ENCODE results near the gene TFAP2D. TPM values are rescaled to one million over a fixed set of nuclear protein-coding genes. Genes with fewer than 3 reads are reported as not detected.
A peak's percentile ranks its signal among the peaks of the same experiment; 100 is the strongest.

TFAP2D gene
- total RNA-seq, 1 donor, result not detected

DNA sequence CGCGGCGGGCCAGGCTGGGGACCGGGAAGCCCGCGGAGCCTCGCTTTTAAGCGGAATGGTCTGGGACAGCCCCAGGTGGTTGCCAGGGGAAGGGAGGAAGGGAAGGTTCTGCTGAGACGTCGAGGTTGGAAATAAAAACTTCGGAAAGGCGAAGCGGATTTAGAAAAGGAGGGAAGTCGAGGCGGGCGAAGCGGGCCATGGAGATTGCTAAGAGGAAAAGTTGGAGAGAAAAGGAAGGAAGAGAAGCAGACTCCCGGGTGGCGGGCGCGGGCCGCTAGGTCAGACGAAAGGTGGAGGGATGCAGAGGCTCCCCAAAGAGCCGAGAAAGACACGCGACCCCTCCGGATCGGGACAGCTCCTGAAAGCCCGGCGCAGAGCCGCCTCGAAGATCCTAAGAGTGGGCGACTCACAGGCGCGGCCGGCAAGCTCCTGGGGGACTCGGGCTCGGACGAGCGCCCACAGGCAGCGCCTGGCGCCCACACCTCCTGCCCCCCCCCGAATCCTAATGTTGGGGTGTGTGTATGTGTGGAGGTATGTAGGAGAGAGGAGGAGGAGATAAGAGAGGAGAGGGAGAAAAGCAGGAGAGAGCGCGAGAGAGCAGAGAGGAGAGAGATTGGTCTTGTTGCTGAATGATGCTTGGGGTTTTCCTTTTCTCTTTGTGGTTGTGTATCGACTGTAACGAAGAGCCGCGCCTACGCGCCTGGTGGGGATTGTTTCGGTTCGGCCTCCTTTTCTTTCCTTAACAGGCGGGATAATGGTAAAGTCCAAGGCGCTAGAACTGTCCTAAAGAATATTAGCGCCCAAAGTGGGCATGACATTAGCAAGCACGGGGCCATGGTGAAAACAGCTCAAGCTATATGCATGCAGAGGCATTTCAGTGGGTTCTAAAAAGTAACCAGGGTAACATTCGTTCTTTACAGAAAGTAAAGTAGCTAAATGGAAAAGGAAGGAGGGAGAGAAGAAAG lies 106.9 kb downstream of the TFAP2D start:
- no peak for TF ChIP-seq CTCF (IDR thresholded peaks at IDR 0.05; ENCODE audit: extremely low read depth, low read depth, low read length)
- Histone ChIP-seq H3K4me3 (ENCODE audit: insufficient read depth, low read length) (no peak overlapping the region), H3K4me1 (ENCODE audit: insufficient read depth, low read length) (peaks cover 6% of the 10 kb centered on the region), H3K27me3 (ENCODE audit: insufficient read depth, low read length) (peaks cover 80% of the 10 kb centered on the region), H3K79me2 (ENCODE audit: insufficient read depth, low read length) (no peaks in the 10 kb centered on the region), H3K9me3 (ENCODE audit: low read depth, low read length) (no peaks in the 10 kb centered on the region), H3K27ac (ENCODE audit: low read depth, low read length) (no peak overlapping the region), H3K4me2 (ENCODE audit: insufficient read depth, low read length) (peak overlapping the region; percentile 32), H2AFZ (ENCODE audit: low read length) (peak overlapping the region; percentile 22), H3K36me3 (ENCODE audit: insufficient read depth, low read length) (no peaks in the 10 kb centered on the region), H4K20me1 (ENCODE audit: insufficient read depth, low read length) (no peaks in the 10 kb centered on the region)
- DNase-seq (ENCODE audit: insufficient read length, low spot score, missing footprints), result no peak

DNA sequence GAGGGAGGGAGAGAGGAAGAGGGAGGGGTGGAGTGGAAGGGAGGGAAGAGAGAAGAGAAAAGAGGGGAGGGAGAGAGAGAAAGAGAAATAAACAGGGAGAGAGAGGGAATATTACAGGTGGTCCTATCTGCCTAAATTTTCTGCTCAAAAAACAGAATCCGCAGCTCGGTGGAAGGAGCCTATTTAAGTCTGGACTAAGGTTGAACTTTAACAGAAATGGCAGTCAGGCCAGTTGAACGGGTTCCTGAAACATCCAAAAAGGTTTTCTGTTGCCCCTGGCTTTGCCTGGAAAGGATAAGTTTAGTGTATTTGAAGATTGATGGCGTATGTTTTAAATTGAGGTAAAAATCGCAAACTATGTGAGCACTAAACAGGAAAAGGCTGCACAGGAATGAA lies 107.5 kb downstream of the TFAP2D start:
- no peak overlapping the region for H3K27ac ChIP-seq (ENCODE audit: low read depth, low read length)
- no peaks in the 10 kb centered on the region for H4K20me1 ChIP-seq (ENCODE audit: insufficient read depth, low read length)
- H3K9me3 ChIP-seq (ENCODE audit: low read depth, low read length), result no peaks in the 10 kb centered on the region
- no peak overlapping the region for H3K4me3 ChIP-seq (ENCODE audit: insufficient read depth, low read length)
- H2AFZ ChIP-seq (ENCODE audit: low read length), result no peak overlapping the region
- H3K27me3 ChIP-seq (ENCODE audit: insufficient read depth, low read length), result peaks cover 87% of the 10 kb centered on the region
- H3K4me1 ChIP-seq (ENCODE audit: insufficient read depth, low read length), result peaks cover under 1% of the 10 kb centered on the region
- H3K36me3 ChIP-seq (ENCODE audit: insufficient read depth, low read length), result no peaks in the 10 kb centered on the region
- H3K79me2 ChIP-seq (ENCODE audit: insufficient read depth, low read length), result no peaks in the 10 kb centered on the region
- DNase-seq (ENCODE audit: insufficient read length, low spot score, missing footprints), result no peak
- TF ChIP-seq CTCF (IDR thresholded peaks at IDR 0.05; ENCODE audit: extremely low read depth, low read depth, low read length), result no peak
- H3K4me2 ChIP-seq (ENCODE audit: insufficient read depth, low read length), result no peak overlapping the region

GRCh38 chr6:50821441-50822077 lies 108.2 kb downstream of the TFAP2D start:
- Histone ChIP-seq H3K4me3 (ENCODE audit: insufficient read depth, low read length) (no peak overlapping the region), H3K4me2 (ENCODE audit: insufficient read depth, low read length) (no peak overlapping the region), H3K9me3 (ENCODE audit: low read depth, low read length) (no peaks in the 10 kb centered on the region), H3K79me2 (ENCODE audit: insufficient read depth, low read length) (no peaks in the 10 kb centered on the region), H3K4me1 (ENCODE audit: insufficient read depth, low read length) (no peaks in the 10 kb centered on the region), H3K36me3 (ENCODE audit: insufficient read depth, low read length) (no peaks in the 10 kb centered on the region), H2AFZ (ENCODE audit: low read length) (no peak overlapping the region), H3K27me3 (ENCODE audit: insufficient read depth, low read length) (peaks cover 92% of the 10 kb centered on the region), H4K20me1 (ENCODE audit: insufficient read depth, low read length) (no peaks in the 10 kb centered on the region), H3K27ac (ENCODE audit: low read depth, low read length) (no peak overlapping the region)
- no peak for TF ChIP-seq CTCF (IDR thresholded peaks at IDR 0.05; ENCODE audit: extremely low read depth, low read depth, low read length)
- no peak for DNase-seq (ENCODE audit: insufficient read length, low spot score, missing footprints)

- H4K20me1 ChIP-seq (ENCODE audit: insufficient read depth, low read length), result no peaks in the 10 kb centered on the region
- no peak overlapping the region for H3K27ac ChIP-seq (ENCODE audit: low read depth, low read length)
- H3K4me1 ChIP-seq (ENCODE audit: insufficient read depth, low read length), result no peaks in the 10 kb centered on the region
- no peaks in the 10 kb centered on the region for H3K36me3 ChIP-seq (ENCODE audit: insufficient read depth, low read length)
- no peak for DNase-seq (ENCODE audit: insufficient read length, low spot score, missing footprints)
- no peak overlapping the region for H3K4me2 ChIP-seq (ENCODE audit: insufficient read depth, low read length)
- TF ChIP-seq CTCF (IDR thresholded peaks at IDR 0.05; ENCODE audit: extremely low read depth, low read depth, low read length), result no peak
- no peak overlapping the region for H2AFZ ChIP-seq (ENCODE audit: low read length)
- H3K9me3 ChIP-seq (ENCODE audit: low read depth, low read length), result no peaks in the 10 kb centered on the region
- no peak overlapping the region for H3K4me3 ChIP-seq (ENCODE audit: insufficient read depth, low read length)
- H3K27me3 ChIP-seq (ENCODE audit: insufficient read depth, low read length), result peaks cover 86% of the 10 kb centered on the region
- H3K79me2 ChIP-seq (ENCODE audit: insufficient read depth, low read length), result no peaks in the 10 kb centered on the region
Observed at GRCh38 chr6:50822078-50822476, 108.8 kb downstream of the TFAP2D start.
